ENCODE measurements around the gene ELAPOR1. TPM values are rescaled to one million over a fixed set of nuclear protein-coding genes. Genes with fewer than 3 reads are reported as not detected.

ELAPOR1 gene
- total RNA-seq, 1 donor from 2014 or later: 14.6 TPM

- Mint-ChIP-seq H3K4me3 (ENCODE audit: low read depth) (no peak overlapping the region), H3K9me3 (ENCODE audit: low read depth) (no peaks in the 10 kb centered on the region), H3K27ac (no peak overlapping the region), H3K4me1 (ENCODE audit: low read depth) (peaks cover 1% of the 10 kb centered on the region), H3K27me3 (peaks cover 3% of the 10 kb centered on the region), H3K36me3 (ENCODE audit: insufficient read depth) (peaks cover under 1% of the 10 kb centered on the region)
- DNase-seq (ENCODE audit: low spot score, unreplicated experiment): no peak
- TF ChIP-seq CTCF (IDR thresholded peaks at IDR 0.05; ENCODE audit: unreplicated experiment): no peak
Observed at GRCh38 chr1:109083923-109084322, 30.0 kb upstream of the ELAPOR1 start.

DNA sequence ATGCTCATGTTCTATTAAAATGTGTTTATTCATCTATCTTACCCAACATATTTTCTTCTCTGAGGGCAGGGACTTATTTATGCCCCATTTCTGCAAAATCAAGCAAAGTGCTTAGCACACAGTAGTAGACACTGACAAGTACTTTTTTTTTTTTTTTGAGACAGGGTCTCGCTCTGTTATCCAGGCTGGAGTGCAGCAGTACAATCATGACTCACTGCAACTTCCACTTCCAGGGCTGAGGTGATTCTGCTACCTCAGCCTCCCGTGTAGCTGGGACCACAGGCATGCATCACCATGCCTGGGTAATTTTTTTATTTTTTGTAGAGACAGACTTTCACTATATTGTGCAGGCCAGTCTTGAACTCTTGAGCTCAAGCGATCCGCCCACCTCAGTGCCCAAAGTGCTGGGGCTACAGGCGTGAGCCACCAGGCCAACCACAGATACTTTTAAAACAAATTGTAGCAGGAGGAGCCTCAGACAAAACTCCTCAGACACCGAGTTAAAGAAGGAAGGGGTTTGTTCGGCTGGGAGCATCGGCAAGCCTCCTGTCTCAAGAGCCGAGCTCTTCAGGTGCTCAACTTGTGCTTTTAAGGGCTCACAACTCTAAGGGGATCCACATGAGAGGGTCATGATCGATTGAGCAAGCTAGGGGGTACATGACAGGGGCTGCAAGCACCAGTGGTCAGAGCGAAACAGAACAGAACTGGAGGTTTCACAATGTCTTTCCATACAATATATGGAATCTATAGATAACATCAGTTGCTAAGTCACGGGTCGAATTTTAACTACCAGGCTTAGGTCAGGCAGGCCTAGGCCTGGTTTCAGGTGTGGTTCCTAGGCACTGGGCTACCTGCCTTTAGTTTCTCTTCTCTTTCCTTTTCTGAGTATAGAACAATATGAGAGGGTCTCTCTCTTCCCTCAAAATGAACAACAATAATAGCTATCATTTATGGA, 29.1 kb upstream of the ELAPOR1 start:
- TF ChIP-seq CTCF (IDR thresholded peaks at IDR 0.05; ENCODE audit: unreplicated experiment): no peak
- H3K9me3 Mint-ChIP-seq (ENCODE audit: low read depth): no peaks in the 10 kb centered on the region
- H3K27me3 Mint-ChIP-seq: peaks cover 3% of the 10 kb centered on the region
- no peak for DNase-seq (ENCODE audit: low spot score, unreplicated experiment)
- no peak overlapping the region for H3K4me3 Mint-ChIP-seq (ENCODE audit: low read depth)
- H3K4me1 Mint-ChIP-seq (ENCODE audit: low read depth): peaks cover 1% of the 10 kb centered on the region
- H3K36me3 Mint-ChIP-seq (ENCODE audit: insufficient read depth): peaks cover 7% of the 10 kb centered on the region
- no peak overlapping the region for H3K27ac Mint-ChIP-seq

- peak; percentile 45 for TF ChIP-seq CTCF (IDR thresholded peaks at IDR 0.05; ENCODE audit: unreplicated experiment)
- Mint-ChIP-seq H3K36me3 (ENCODE audit: insufficient read depth) (peaks cover 11% of the 10 kb centered on the region), H3K27ac (peak overlapping the region; percentile 59), H3K4me3 (ENCODE audit: low read depth) (peak overlapping the region; percentile 86), H3K4me1 (ENCODE audit: low read depth) (peaks cover 14% of the 10 kb centered on the region), H3K27me3 (no peaks in the 10 kb centered on the region), H3K9me3 (ENCODE audit: low read depth) (no peaks in the 10 kb centered on the region)
- DNase-seq (ENCODE audit: low spot score, unreplicated experiment): no peak
Observed at GRCh38 chr1:109089242-109090015, 24.5 kb upstream of the ELAPOR1 start.

DNA sequence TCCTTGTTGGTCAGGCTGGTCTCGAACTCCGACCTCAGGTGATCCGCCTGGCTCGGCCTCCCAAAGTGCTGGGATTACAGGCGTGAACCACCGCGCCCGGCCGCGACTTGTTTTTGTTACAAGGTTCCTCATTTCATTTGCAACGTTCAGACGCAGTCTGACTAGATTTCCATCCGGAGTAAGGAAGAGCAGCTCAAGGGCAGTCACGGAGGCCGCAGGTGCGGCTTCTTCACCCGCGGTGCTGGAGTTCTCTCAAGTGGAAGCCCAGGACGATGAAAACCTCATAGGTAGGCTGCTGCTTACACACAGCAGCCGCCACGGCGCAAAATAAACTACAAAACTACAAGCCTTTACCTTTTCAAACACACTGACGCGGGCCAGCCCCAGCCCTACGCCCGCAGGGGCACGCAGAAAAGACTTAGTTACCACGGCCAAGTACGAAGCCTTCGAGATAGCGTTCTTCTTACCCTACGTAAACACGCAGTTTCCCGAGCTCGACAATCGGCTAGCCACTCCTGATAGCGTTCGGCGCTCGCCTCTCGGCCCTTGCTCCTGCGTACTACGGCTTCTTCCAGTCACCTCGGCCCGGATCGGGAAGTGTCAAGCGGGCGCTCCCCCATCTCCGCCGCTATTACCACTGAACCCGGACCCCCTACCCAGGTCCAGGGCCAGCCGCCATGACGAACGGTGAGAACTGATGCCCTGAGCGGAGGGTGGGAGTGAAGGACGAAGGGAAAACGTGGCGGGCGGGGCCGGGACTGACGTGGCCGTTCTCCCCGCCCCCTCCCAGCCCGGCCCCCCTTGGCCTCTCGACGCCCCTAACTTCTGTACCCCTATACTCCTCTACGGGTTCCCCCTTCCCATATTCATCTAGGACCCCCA, 23.5 kb upstream of the ELAPOR1 start, which contains the start of gene TMEM167B:
Gene TMEM167B (plus strand): TSS at position 569 of the 882 bp plus-strand sequence. CDS start 109 bp downstream, at position 678.
- H3K4me1 Mint-ChIP-seq (ENCODE audit: low read depth): peaks cover 14% of the 10 kb centered on the region
- no peaks in the 10 kb centered on the region for H3K9me3 Mint-ChIP-seq (ENCODE audit: low read depth)
- no peaks in the 10 kb centered on the region for H3K27me3 Mint-ChIP-seq
- peak within 1 kb of the TSS; percentile 98 for H3K27ac Mint-ChIP-seq
- H3K36me3 Mint-ChIP-seq (ENCODE audit: insufficient read depth): peaks cover 13% of the 10 kb centered on the region
- peak within 1 kb of the TSS; percentile 86 for H3K4me3 Mint-ChIP-seq (ENCODE audit: low read depth)
- no peak for TF ChIP-seq CTCF (IDR thresholded peaks at IDR 0.05; ENCODE audit: unreplicated experiment)
- peak; percentile 68 for DNase-seq (ENCODE audit: low spot score, unreplicated experiment)

Data from progenitor cell of endocrine pancreas (in vitro differentiated cells).